ENCODE measurements around the gene TPST1.

The TPST1 gene

DNA sequence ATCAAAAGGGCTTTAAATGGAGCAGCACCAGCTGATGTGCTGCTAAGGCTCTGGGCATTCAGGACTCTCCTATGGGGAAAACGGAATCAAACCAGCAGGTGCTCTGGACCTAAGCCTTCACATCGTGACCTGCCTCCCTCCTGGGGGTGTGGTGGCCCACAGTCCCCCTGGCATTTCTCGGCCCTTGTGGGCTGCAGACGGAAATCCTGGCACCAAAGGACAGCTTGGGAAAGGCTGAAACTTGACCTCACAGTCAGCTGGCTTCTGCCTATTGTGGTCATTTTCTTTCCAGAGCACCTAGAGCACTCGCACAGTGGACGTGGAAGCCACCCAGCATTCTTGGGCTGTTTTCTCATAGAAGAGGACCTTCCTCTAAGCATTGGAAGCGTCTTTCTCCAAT is 74.8 kb downstream of the TPST1 start:
- TF ChIP-seq, protein P1, sequence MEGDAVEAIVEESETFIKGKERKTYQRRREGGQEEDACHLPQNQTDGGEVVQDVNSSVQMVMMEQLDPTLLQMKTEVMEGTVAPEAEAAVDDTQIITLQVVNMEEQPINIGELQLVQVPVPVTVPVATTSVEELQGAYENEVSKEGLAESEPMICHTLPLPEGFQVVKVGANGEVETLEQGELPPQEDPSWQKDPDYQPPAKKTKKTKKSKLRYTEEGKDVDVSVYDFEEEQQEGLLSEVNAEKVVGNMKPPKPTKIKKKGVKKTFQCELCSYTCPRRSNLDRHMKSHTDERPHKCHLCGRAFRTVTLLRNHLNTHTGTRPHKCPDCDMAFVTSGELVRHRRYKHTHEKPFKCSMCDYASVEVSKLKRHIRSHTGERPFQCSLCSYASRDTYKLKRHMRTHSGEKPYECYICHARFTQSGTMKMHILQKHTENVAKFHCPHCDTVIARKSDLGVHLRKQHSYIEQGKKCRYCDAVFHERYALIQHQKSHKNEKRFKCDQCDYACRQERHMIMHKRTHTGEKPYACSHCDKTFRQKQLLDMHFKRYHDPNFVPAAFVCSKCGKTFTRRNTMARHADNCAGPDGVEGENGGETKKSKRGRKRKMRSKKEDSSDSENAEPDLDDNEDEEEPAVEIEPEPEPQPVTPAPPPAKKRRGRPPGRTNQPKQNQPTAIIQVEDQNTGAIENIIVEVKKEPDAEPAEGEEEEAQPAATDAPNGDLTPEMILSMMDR (IDR thresholded peaks at IDR 0.05; ENCODE audit: low read depth, low read length): no peak
- TF ChIP-seq EZH2phosphoT487 (IDR thresholded peaks at IDR 0.05; ENCODE audit: low read depth): no peak
- H3K27ac ChIP-seq (ENCODE audit: low read length): no peak overlapping the region
- no peaks in the 10 kb centered on the region for H3K27me3 ChIP-seq (ENCODE audit: low read depth, low read length)
- no peak overlapping the region for H2AFZ ChIP-seq (ENCODE audit: low read depth, low read length)
- H3K4me3 ChIP-seq (ENCODE audit: low read length): no peak overlapping the region
- no peaks in the 10 kb centered on the region for H3K79me2 ChIP-seq (ENCODE audit: low read length)
- H3K36me3 ChIP-seq (replicated peaks; ENCODE audit: low read depth, low read length): no peaks in the 10 kb centered on the region
- no peaks in the 10 kb centered on the region for H4K20me1 ChIP-seq (ENCODE audit: insufficient read depth, low read length)
- no peak overlapping the region for H3K4me2 ChIP-seq (ENCODE audit: low read length)
- H3K4me1 ChIP-seq (ENCODE audit: low read length): no peaks in the 10 kb centered on the region
- no peaks in the 10 kb centered on the region for H3K9me3 ChIP-seq (ENCODE audit: insufficient read depth, low read length)
- no peak overlapping the region for H3K9ac ChIP-seq (ENCODE audit: low read length)

DNA sequence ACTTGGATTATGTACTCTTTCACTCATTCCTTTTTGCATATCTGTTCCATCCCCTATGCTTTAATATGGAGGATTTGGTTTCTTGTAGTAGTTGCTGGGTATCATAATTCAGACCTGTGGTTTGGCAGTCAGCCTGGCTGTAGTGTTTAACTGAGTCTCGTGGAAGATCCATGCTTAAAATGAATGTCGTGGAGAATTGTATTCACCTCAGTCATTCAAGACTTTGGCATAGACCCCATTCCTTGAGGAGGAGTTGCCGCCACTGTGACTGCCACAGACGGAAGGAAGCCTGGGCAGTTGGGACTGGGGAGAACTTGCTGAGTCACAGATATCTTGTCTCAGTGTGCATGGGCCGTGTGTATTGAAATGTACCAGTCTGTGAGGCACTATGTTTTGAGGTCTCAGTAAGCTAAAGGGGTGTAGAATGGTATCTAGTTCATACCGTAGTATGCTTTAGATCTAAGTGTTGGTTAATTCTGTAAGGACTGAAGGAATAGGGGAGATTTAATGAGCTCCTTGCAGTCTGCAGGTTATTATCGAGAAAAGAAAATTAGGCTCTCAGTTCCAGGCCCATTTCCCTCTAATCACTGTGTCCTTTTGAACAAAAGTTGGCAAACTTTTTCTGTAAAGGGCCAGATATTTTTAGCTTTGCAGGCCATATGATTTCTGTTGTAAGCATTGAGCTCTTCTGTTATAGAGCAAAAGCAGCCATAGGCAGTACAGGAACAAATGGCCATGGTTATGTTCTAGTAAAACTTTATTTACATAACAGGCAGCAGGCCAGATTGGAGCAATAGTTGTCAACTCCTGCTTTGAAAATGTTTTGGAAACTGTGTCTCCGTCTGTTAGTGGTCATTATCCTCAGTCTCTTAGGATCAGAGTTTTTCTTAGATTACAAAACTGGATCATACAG is 76.8 kb downstream of the TPST1 start:
- no peak overlapping the region for H2AFZ ChIP-seq (ENCODE audit: low read depth, low read length)
- TF ChIP-seq EZH2phosphoT487 (IDR thresholded peaks at IDR 0.05; ENCODE audit: low read depth): no peak
- TF ChIP-seq, protein P1 (IDR thresholded peaks at IDR 0.05; ENCODE audit: low read depth, low read length): no peak
- H3K4me3 ChIP-seq (ENCODE audit: low read length): no peak overlapping the region
- H3K4me1 ChIP-seq (ENCODE audit: low read length): no peaks in the 10 kb centered on the region
- H3K9me3 ChIP-seq (ENCODE audit: insufficient read depth, low read length): no peaks in the 10 kb centered on the region
- H4K20me1 ChIP-seq (ENCODE audit: insufficient read depth, low read length): no peaks in the 10 kb centered on the region
- H3K79me2 ChIP-seq (ENCODE audit: low read length): no peaks in the 10 kb centered on the region
- no peak overlapping the region for H3K27ac ChIP-seq (ENCODE audit: low read length)
- no peaks in the 10 kb centered on the region for H3K27me3 ChIP-seq (ENCODE audit: low read depth, low read length)
- no peak overlapping the region for H3K9ac ChIP-seq (ENCODE audit: low read length)
- H3K36me3 ChIP-seq (replicated peaks; ENCODE audit: low read depth, low read length): no peaks in the 10 kb centered on the region
- H3K4me2 ChIP-seq (ENCODE audit: low read length): no peak overlapping the region

DNA sequence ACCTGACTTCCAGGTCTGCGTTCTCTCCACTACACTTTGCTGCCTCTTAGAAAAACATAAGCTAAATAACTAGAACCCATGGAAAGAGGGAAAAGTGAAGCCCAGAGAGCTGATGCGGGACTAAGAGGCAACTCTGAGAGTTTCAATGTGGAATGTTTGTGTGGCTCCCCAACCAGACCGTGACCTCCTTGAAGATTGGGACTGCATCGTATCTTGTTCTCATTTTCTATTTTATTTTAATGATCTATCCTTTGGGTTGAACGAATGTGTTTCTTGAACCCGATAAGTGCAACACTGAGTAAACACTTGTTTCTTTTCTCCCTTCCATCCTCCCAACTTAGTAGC is 77.4 kb downstream of the TPST1 start:
- TF ChIP-seq, protein P1 (IDR thresholded peaks at IDR 0.05; ENCODE audit: low read depth, low read length): no peak
- TF ChIP-seq EZH2phosphoT487 (IDR thresholded peaks at IDR 0.05; ENCODE audit: low read depth): no peak
- Histone ChIP-seq H3K4me2 (ENCODE audit: low read length) (no peak overlapping the region), H4K20me1 (ENCODE audit: insufficient read depth, low read length) (no peaks in the 10 kb centered on the region), H3K4me1 (ENCODE audit: low read length) (no peaks in the 10 kb centered on the region), H3K27ac (ENCODE audit: low read length) (no peak overlapping the region), H3K79me2 (ENCODE audit: low read length) (no peaks in the 10 kb centered on the region), H3K36me3 (replicated peaks; ENCODE audit: low read depth, low read length) (no peaks in the 10 kb centered on the region), H3K9me3 (ENCODE audit: insufficient read depth, low read length) (no peaks in the 10 kb centered on the region), H3K27me3 (ENCODE audit: low read depth, low read length) (no peaks in the 10 kb centered on the region), H3K4me3 (ENCODE audit: low read length) (no peak overlapping the region), H2AFZ (ENCODE audit: low read depth, low read length) (no peak overlapping the region), H3K9ac (ENCODE audit: low read length) (no peak overlapping the region)

DNA sequence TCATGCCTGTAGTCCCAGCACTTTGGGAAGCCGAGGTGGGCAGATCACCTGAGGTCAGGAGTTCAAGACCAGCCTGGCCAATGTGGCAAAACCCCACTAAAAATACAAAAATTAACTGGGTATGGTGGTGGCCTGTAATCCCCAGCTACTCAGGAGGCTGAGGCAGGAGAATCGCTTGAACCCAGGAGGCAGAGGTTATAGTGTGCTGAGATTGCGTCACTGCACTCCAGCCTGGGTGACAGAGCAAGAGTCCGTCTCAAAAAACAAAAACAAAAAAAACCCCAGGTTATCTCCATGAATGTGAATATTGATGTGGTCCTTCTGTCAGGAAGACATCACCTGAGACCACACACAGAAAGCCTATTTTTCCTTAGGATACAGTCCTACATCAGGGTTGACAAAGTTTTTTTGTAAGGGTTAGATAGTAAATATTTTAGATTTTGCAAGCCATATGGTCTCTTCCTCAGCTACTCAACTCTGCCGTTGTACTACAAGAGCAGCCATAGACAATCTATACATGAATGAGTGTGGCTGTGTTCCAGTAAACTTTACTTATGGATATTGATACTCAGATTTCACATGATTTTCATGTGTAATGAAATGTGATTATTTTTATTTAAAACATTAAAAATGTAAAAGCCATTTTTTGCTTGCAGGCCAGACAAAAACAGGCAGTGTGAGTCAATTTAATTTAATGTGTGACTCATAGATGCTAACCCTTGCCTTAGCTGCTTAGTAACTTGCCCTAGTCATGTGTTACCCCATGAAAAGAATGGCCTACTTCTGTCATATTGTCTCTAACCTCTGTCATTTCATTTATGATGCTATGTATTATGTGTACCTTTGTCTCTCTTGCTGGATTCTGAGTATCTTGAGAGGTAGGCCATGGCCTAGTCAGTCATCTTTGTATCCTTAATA is 78.1 kb downstream of the TPST1 start:
- Histone ChIP-seq H2AFZ (ENCODE audit: low read depth, low read length) (no peak overlapping the region), H3K4me2 (ENCODE audit: low read length) (no peak overlapping the region), H3K4me3 (ENCODE audit: low read length) (no peak overlapping the region), H3K36me3 (replicated peaks; ENCODE audit: low read depth, low read length) (no peaks in the 10 kb centered on the region), H3K4me1 (ENCODE audit: low read length) (no peaks in the 10 kb centered on the region), H3K27me3 (ENCODE audit: low read depth, low read length) (no peaks in the 10 kb centered on the region), H4K20me1 (ENCODE audit: insufficient read depth, low read length) (no peaks in the 10 kb centered on the region), H3K9me3 (ENCODE audit: insufficient read depth, low read length) (no peaks in the 10 kb centered on the region), H3K79me2 (ENCODE audit: low read length) (no peaks in the 10 kb centered on the region), H3K27ac (ENCODE audit: low read length) (no peak overlapping the region), H3K9ac (ENCODE audit: low read length) (no peak overlapping the region)
- TF ChIP-seq EZH2phosphoT487 (IDR thresholded peaks at IDR 0.05; ENCODE audit: low read depth): no peak
